ENCODE measurements around the gene HIBADH.

The HIBADH gene

GRCh38 chr7:27665531-27665930, 2.8 kb upstream of the HIBADH start:
- no peaks in the 10 kb centered on the region; the same call in 1 of the 2 replicates for H3K27me3 ChIP-seq (replicated peaks; ENCODE audit: control insufficient read depth, insufficient read depth, low read length)
- H3K36me3 ChIP-seq (ENCODE audit: control insufficient read depth, insufficient read depth, low read length), result no peaks in the 10 kb centered on the region
- no peak for TF ChIP-seq CTCF (IDR thresholded peaks at IDR 0.05; ENCODE audit: insufficient read depth, low read length, poor library complexity, severe bottlenecking)
- H3K4me3 ChIP-seq (replicated peaks; ENCODE audit: low read depth, low read length), result no peak overlapping the region
- DNase-seq (ENCODE audit: extremely low read depth, insufficient read length), result no peak

- no peak for TF ChIP-seq CTCF (IDR thresholded peaks at IDR 0.05; ENCODE audit: insufficient read depth, low read length, poor library complexity, severe bottlenecking)
- Histone ChIP-seq H3K36me3 (ENCODE audit: control insufficient read depth, insufficient read depth, low read length) (no peaks in the 10 kb centered on the region), H3K4me3 (replicated peaks; ENCODE audit: low read depth, low read length) (no peak overlapping the region), H3K27me3 (replicated peaks; ENCODE audit: control insufficient read depth, insufficient read depth, low read length) (no peaks in the 10 kb centered on the region; the same call in 1 of the 2 replicates)
- DNase-seq (ENCODE audit: extremely low read depth, insufficient read length), result no peak
Measured at GRCh38 chr7:27663989-27664331, 1.3 kb upstream of the HIBADH start.

- Histone ChIP-seq H3K4me3 (replicated peaks; ENCODE audit: low read depth, low read length) (peak overlapping the region; percentile 80), H3K36me3 (ENCODE audit: control insufficient read depth, insufficient read depth, low read length) (no peaks in the 10 kb centered on the region), H3K27me3 (replicated peaks; ENCODE audit: control insufficient read depth, insufficient read depth, low read length) (no peaks in the 10 kb centered on the region)
- no peak for DNase-seq (ENCODE audit: extremely low read depth, insufficient read length)
- no peak for TF ChIP-seq CTCF (IDR thresholded peaks at IDR 0.05; ENCODE audit: insufficient read depth, low read length, poor library complexity, severe bottlenecking)
Measured at GRCh38 chr7:27661811-27662489, 733 bp downstream of the HIBADH start.

GRCh38 chr7:27656724-27657123, 6.0 kb downstream of the HIBADH start:
- H3K4me3 ChIP-seq (replicated peaks; ENCODE audit: low read depth, low read length), result no peak overlapping the region
- no peak for TF ChIP-seq CTCF (IDR thresholded peaks at IDR 0.05; ENCODE audit: insufficient read depth, low read length, poor library complexity, severe bottlenecking)
- DNase-seq (ENCODE audit: extremely low read depth, insufficient read length), result no peak
- H3K36me3 ChIP-seq (ENCODE audit: control insufficient read depth, insufficient read depth, low read length), result no peaks in the 10 kb centered on the region
- H3K27me3 ChIP-seq (replicated peaks; ENCODE audit: control insufficient read depth, insufficient read depth, low read length), result no peaks in the 10 kb centered on the region

GRCh38 chr7:27655184-27655583, 7.5 kb downstream of the HIBADH start:
- TF ChIP-seq CTCF (IDR thresholded peaks at IDR 0.05; ENCODE audit: insufficient read depth, low read length, poor library complexity, severe bottlenecking), result no peak

GRCh38 chr7:27652518-27652917, 10.2 kb downstream of the HIBADH start:
- no peak for TF ChIP-seq CTCF (IDR thresholded peaks at IDR 0.05; ENCODE audit: insufficient read depth, low read length, poor library complexity, severe bottlenecking)
- no peaks in the 10 kb centered on the region for H3K36me3 ChIP-seq (ENCODE audit: control insufficient read depth, insufficient read depth, low read length)
- no peak for DNase-seq (ENCODE audit: extremely low read depth, insufficient read length)
- H3K27me3 ChIP-seq (replicated peaks; ENCODE audit: control insufficient read depth, insufficient read depth, low read length), result no peaks in the 10 kb centered on the region
- H3K4me3 ChIP-seq (replicated peaks; ENCODE audit: low read depth, low read length), result no peak overlapping the region

More at GRCh38 chr7:27655184-27655583, 7.5 kb downstream of the HIBADH start:
- Histone ChIP-seq H3K27me3 (replicated peaks; ENCODE audit: control insufficient read depth, insufficient read depth, low read length) (no peaks in the 10 kb centered on the region), H3K36me3 (ENCODE audit: control insufficient read depth, insufficient read depth, low read length) (no peaks in the 10 kb centered on the region), H3K4me3 (replicated peaks; ENCODE audit: low read depth, low read length) (no peak overlapping the region)
- DNase-seq (ENCODE audit: extremely low read depth, insufficient read length), result no peak

Data from GM06990 (cell line).